Measurements from ENCODE around the gene GRAMD2B. TPM values are rescaled to one million over a fixed set of nuclear protein-coding genes. Genes with fewer than 3 reads are reported as not detected.

The GRAMD2B gene
- total RNA-seq, 1 experiment from 2014 or later = 6.7 TPM

- Histone ChIP-seq H3K27ac (ENCODE audit: insufficient read length, low read depth, low read length) (no peak overlapping the region), H4K8ac (replicated peaks; ENCODE audit: insufficient read length, low read depth, low read length) (no peak overlapping the region), H4K5ac (ENCODE audit: insufficient read length, low read depth, low read length) (no peak overlapping the region), H2BK5ac (ENCODE audit: insufficient read length, low read length) (no peak overlapping the region), H4K20me1 (ENCODE audit: control insufficient read depth, insufficient read depth, insufficient read length) (no peaks in the 10 kb centered on the region), H3K79me2 (ENCODE audit: insufficient read depth, low read length) (no peaks in the 10 kb centered on the region), H3K4me1 (ENCODE audit: insufficient read depth, low read length) (no peaks in the 10 kb centered on the region), H3K18ac (ENCODE audit: insufficient read length, low read depth, low read length) (no peak overlapping the region), H3K79me1 (ENCODE audit: insufficient read depth, low read depth, low read length, poor library complexity, severe bottlenecking) (no peaks in the 10 kb centered on the region), H3K4me2 (ENCODE audit: insufficient read depth, insufficient read length, low read length) (no peak overlapping the region), H4K91ac (ENCODE audit: insufficient read length, low read depth, low read length) (no peak overlapping the region), H2BK15ac (ENCODE audit: low read depth, low read length) (no peak overlapping the region), H2BK120ac (ENCODE audit: low read depth, low read length, poor library complexity, severe bottlenecking) (no peak overlapping the region), H3T11ph (ENCODE audit: low read length) (no peak overlapping the region), H3K14ac (ENCODE audit: insufficient read depth, low read length) (no peak overlapping the region), H2AFZ (ENCODE audit: low read length) (no peak overlapping the region), H2BK12ac (ENCODE audit: insufficient read length, low read depth, low read length) (no peak overlapping the region), H2BK20ac (ENCODE audit: low read depth, low read length, poor library complexity, severe bottlenecking) (no peak overlapping the region), H3K4ac (ENCODE audit: low read depth, low read length) (no peak overlapping the region), H3K9me3 (ENCODE audit: control insufficient read depth, low read depth, low read length) (no peaks in the 10 kb centered on the region), H3K23me2 (ENCODE audit: insufficient read length, low read depth, low read length, poor library complexity, severe bottlenecking) (no peaks in the 10 kb centered on the region), H3K56ac (ENCODE audit: insufficient read length, low read depth, low read length) (no peak overlapping the region), H3K23ac (ENCODE audit: insufficient read length, low read depth, low read length) (no peak overlapping the region), H3K9ac (ENCODE audit: extremely low read depth, insufficient read length, low read length) (no peak overlapping the region), H2AK5ac (ENCODE audit: insufficient read length, low read length) (no peak overlapping the region), H3K27me3 (ENCODE audit: insufficient read depth, low read length) (no peaks in the 10 kb centered on the region)
- Mint-ChIP-seq H3K27ac (no peak overlapping the region), H3K27me3 (ENCODE audit: low read depth) (no peaks in the 10 kb centered on the region), H3K4me3 (no peak overlapping the region), H3K4me1 (peaks cover 14% of the 10 kb centered on the region in 2 experiments), H3K9me3 (peaks cover 0 to 13% of the 10 kb centered on the region in 2 experiments; a peak in 3 of 5 replicates), H3K36me3 (ENCODE audit: insufficient read depth in 1 of 3, low read depth in 3 of 3) (peaks cover 2 to 12% (median 4%) of the 10 kb centered on the region in 3 experiments; a peak in 3 of 7 replicates)
- TF ChIP-seq, protein P1, sequence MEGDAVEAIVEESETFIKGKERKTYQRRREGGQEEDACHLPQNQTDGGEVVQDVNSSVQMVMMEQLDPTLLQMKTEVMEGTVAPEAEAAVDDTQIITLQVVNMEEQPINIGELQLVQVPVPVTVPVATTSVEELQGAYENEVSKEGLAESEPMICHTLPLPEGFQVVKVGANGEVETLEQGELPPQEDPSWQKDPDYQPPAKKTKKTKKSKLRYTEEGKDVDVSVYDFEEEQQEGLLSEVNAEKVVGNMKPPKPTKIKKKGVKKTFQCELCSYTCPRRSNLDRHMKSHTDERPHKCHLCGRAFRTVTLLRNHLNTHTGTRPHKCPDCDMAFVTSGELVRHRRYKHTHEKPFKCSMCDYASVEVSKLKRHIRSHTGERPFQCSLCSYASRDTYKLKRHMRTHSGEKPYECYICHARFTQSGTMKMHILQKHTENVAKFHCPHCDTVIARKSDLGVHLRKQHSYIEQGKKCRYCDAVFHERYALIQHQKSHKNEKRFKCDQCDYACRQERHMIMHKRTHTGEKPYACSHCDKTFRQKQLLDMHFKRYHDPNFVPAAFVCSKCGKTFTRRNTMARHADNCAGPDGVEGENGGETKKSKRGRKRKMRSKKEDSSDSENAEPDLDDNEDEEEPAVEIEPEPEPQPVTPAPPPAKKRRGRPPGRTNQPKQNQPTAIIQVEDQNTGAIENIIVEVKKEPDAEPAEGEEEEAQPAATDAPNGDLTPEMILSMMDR (conservative IDR thresholded peaks at IDR 0.05) = no peak
- DNase-seq = no peak
- no CpG with 5 or more reads among the region's 3 CpGs for WGBS (ENCODE audit: extremely low coverage, insufficient read length, low lambda C conversion rate)
Observed at GRCh38 chr5:126384985-126385384, 38.2 kb upstream of the GRAMD2B start.
